Measurements from ENCODE around the gene HOXC10.

HOXC10 gene

GRCh38 chr12:53939141-53940108, 45.5 kb upstream of the HOXC10 start:
- TF ChIP-seq, protein P1, sequence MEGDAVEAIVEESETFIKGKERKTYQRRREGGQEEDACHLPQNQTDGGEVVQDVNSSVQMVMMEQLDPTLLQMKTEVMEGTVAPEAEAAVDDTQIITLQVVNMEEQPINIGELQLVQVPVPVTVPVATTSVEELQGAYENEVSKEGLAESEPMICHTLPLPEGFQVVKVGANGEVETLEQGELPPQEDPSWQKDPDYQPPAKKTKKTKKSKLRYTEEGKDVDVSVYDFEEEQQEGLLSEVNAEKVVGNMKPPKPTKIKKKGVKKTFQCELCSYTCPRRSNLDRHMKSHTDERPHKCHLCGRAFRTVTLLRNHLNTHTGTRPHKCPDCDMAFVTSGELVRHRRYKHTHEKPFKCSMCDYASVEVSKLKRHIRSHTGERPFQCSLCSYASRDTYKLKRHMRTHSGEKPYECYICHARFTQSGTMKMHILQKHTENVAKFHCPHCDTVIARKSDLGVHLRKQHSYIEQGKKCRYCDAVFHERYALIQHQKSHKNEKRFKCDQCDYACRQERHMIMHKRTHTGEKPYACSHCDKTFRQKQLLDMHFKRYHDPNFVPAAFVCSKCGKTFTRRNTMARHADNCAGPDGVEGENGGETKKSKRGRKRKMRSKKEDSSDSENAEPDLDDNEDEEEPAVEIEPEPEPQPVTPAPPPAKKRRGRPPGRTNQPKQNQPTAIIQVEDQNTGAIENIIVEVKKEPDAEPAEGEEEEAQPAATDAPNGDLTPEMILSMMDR (IDR thresholded peaks at IDR 0.05; ENCODE audit: low read depth, low read length, missing control alignments): no peak
- DNase-seq: no peak
- H3K4me3 ChIP-seq (ENCODE audit: low read depth, low read length): no peak overlapping the region
- H3K27me3 ChIP-seq (replicated peaks): peaks cover 92% of the 10 kb centered on the region
- in situ Hi-C loops (cut with HindIII; ENCODE audit: low pct_ligation_motif_present, low sequenced_read_pairs): no loop called here
- no peak overlapping the region for H3K27ac ChIP-seq
- no peaks in the 10 kb centered on the region for H3K36me3 ChIP-seq (replicated peaks)

DNA sequence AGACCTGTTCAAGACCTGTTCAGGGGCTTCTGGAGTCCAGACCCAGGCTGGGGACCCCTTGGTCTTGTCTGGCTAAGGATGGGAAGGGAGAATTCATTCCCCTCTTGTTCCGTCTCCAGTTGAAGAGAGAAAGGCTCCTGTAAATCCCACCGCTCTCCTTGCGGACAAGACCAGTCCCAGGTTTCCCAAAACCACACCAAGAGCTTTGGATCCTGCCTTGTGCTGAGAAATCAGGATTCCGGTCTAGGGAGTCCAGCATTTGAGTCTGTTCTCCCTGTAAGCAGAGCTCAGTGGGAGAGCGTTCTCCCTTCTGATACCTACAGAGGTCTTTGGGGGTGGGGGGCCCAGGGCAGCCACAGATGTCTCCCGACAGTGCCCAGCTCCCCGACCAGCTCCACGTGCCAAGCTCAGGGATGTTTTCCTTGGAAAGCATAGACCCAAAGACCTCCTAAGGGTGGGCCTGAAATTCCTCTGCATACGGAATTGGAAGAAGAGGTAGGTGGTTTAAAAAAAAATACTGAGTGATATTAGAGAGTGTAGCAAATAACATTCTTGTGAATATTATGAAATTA, 44.4 kb upstream of the HOXC10 start:
- TF ChIP-seq, protein P1 (IDR thresholded peaks at IDR 0.05; ENCODE audit: low read depth, low read length, missing control alignments): no peak
- H3K4me3 ChIP-seq (ENCODE audit: low read depth, low read length): no peak overlapping the region
- no peak for DNase-seq
- H3K36me3 ChIP-seq (replicated peaks): no peaks in the 10 kb centered on the region
- in situ Hi-C loops (cut with HindIII; ENCODE audit: low pct_ligation_motif_present, low sequenced_read_pairs): no loop called here
- peaks cover 92% of the 10 kb centered on the region for H3K27me3 ChIP-seq (replicated peaks)
- H3K27ac ChIP-seq: no peak overlapping the region

GRCh38 chr12:53941187-53941586, 43.8 kb upstream of the HOXC10 start:
- Histone ChIP-seq H3K36me3 (replicated peaks) (no peaks in the 10 kb centered on the region), H3K4me3 (ENCODE audit: low read depth, low read length) (no peak overlapping the region), H3K27me3 (replicated peaks) (peaks cover 92% of the 10 kb centered on the region), H3K27ac (no peak overlapping the region)
- DNase-seq: no peak
- TF ChIP-seq, protein P1 (IDR thresholded peaks at IDR 0.05; ENCODE audit: low read depth, low read length, missing control alignments): no peak
- in situ Hi-C loops (cut with HindIII; ENCODE audit: low pct_ligation_motif_present, low sequenced_read_pairs): no loop called here

DNA sequence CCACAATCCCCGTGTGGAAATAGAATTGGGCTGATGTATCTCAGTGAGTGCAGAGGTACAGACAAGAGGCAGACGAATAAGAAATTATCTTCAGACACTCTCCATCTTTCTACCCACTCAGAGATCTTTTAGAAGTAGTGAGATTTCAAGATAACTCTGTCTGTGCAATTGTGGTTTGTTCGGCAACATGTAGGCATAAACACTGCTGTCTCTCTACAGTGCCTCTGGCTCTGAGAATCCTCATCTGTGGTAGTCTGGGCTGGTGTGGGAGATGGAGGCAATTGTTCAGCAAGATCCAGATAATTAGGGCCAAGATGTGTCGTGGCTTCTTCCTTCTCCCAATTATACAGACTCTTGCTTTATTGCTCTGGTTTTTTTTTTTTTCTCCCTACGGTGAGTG, 43.2 kb upstream of the HOXC10 start:
- Histone ChIP-seq H3K27ac (no peak overlapping the region), H3K27me3 (replicated peaks) (peaks cover 94% of the 10 kb centered on the region), H3K36me3 (replicated peaks) (no peaks in the 10 kb centered on the region), H3K4me3 (ENCODE audit: low read depth, low read length) (no peak overlapping the region)
- TF ChIP-seq, protein P1 (IDR thresholded peaks at IDR 0.05; ENCODE audit: low read depth, low read length, missing control alignments): no peak
- in situ Hi-C loops (cut with HindIII; ENCODE audit: low pct_ligation_motif_present, low sequenced_read_pairs): no loop called here
- no peak for DNase-seq

GRCh38 chr12:53942467-53942997, 42.4 kb upstream of the HOXC10 start:
- no peak for DNase-seq
- H3K27me3 ChIP-seq (replicated peaks): peaks cover 91% of the 10 kb centered on the region
- H3K27ac ChIP-seq: no peak overlapping the region
- H3K4me3 ChIP-seq (ENCODE audit: low read depth, low read length): no peak overlapping the region
- TF ChIP-seq, protein P1 (IDR thresholded peaks at IDR 0.05; ENCODE audit: low read depth, low read length, missing control alignments): no peak
- in situ Hi-C loops (cut with HindIII; ENCODE audit: low pct_ligation_motif_present, low sequenced_read_pairs): no loop called here
- no peaks in the 10 kb centered on the region for H3K36me3 ChIP-seq (replicated peaks)
